B cell (primary cell): ENCODE measurements around the gene GPR89A. TPM values are rescaled to one million over a fixed set of nuclear protein-coding genes. Genes with fewer than 3 reads are reported as not detected.

Source experiments
- ATAC-seq: fragments of 200-7000 bp; cut with Tn5 transposase; one replicate; pipeline ENCODE4 v1.10.0; 2021; ENCODE audit warnings: low read depth, mild to moderate bottlenecking, moderate number of reproducible peaks, moderate library complexity
- CTCF ChIA-PET: fragments of 350-600 bp; sonication (Branson Sonifier 250); formaldehyde crosslinking; loops from one replicate; lab custom pipeline; 2021; ENCODE audit warnings: antibody characterized with exemption, inconsistent platforms; lab: Charles Lee
- POLR2A ChIA-PET: fragments of 350-600 bp; sonication (Branson Sonifier 250); formaldehyde crosslinking; loops from one replicate; lab custom pipeline; 2021; ENCODE audit warnings: antibody characterized with exemption; lab: Charles Lee
- DNase-seq: peaks from one replicate; pipeline ENCODE4 v3.0.0; 2013
- H2AFZ ChIP-seq: 2 replicates; pipeline ENCODE4 v1.6.1; 2012; ENCODE audit warnings: mild to moderate bottlenecking, low read depth, low read length; ENCODE audit not compliant: insufficient read depth, poor library complexity, severe bottlenecking
- H3K27ac ChIP-seq, 2 donors: 1 replicate in 1 of 2; 2 replicates in 1 of 2; pipeline ENCODE4 v1.5.1; 2012 to 2013; ENCODE audit warnings: low read length in 2 of 2, mild to moderate bottlenecking in 2 of 2, moderate library complexity in 1 of 2
- H3K27me3 ChIP-seq, 4 experiments: fragments of 200-600 bp in 1 of 4; sonication (generic) in 1 of 4; replicated peaks in 1 of 4; 1 replicate in 2 of 4; 2 replicates in 2 of 4; pipeline versions ENCODE4 v1.6.1 to v1.7.0; 2013 to 2016; ENCODE audit warnings: low read length in 3 of 4, mild to moderate bottlenecking in 2 of 4, mixed read lengths in 1 of 4, moderate library complexity in 1 of 4; ENCODE audit not compliant: insufficient read depth in 4 of 4, control insufficient read depth in 3 of 4; ENCODE audit errors: control extremely low read depth in 1 of 4
- H3K36me3 ChIP-seq, 2 experiments: replicated peaks in 1 of 2; 1 replicate in 1 of 2; 2 replicates in 1 of 2; pipeline versions ENCODE4 v1.6.1 to v1.7.1; 2013; ENCODE audit warnings: low read length in 1 of 2; ENCODE audit not compliant: insufficient read depth in 2 of 2, control insufficient read depth in 1 of 2; ENCODE audit errors: control extremely low read depth in 1 of 2, extremely low read depth in 1 of 2
- H3K4me1 ChIP-seq, 2 donors: fragments of 200-600 bp in 1 of 2; sonication (generic) in 1 of 2; 1 replicate in 1 of 2; 2 replicates in 1 of 2; pipeline versions ENCODE4 v1.5.1 to v1.6.1; 2013 to 2017; ENCODE audit warnings: low read length in 2 of 2; ENCODE audit not compliant: control insufficient read depth in 2 of 2, insufficient read depth in 2 of 2
- H3K4me2 ChIP-seq: replicated peaks from 2 replicates; pipeline ENCODE3; 2012; ENCODE audit warnings: mild to moderate bottlenecking, low read depth, low read length; ENCODE audit not compliant: poor library complexity, severe bottlenecking
- H3K4me3 ChIP-seq, 5 experiments: fragments of 200-600 bp in 1 of 5; sonication (generic) in 1 of 5; 1 replicate in 3 of 5; 2 replicates in 2 of 5; pipeline versions ENCODE4 v1.5.1 to v1.7.0; 2011 to 2016; ENCODE audit warnings: low read length in 4 of 5, mild to moderate bottlenecking in 4 of 5, low read depth in 2 of 5, control low read depth in 1 of 5, moderate library complexity in 1 of 5; ENCODE audit not compliant: insufficient read depth in 1 of 5; ENCODE audit errors: control extremely low read depth in 1 of 5, extremely low read depth in 1 of 5
- H3K79me2 ChIP-seq: fragments of 200-600 bp; sonication (generic); one replicate; pipeline ENCODE4 v1.6.0; 2016; ENCODE audit warnings: low read length; ENCODE audit not compliant: control insufficient read depth, insufficient read depth
- H3K9ac ChIP-seq: fragments of 200-600 bp; sonication (generic); 2 replicates; pipeline ENCODE4 v1.6.1; 2017; ENCODE audit warnings: mild to moderate bottlenecking, low read length, moderate library complexity
- H3K9me3 ChIP-seq, 3 donors: one replicate each; pipeline versions ENCODE4 v1.6.1 to v1.7.1; 2013; ENCODE audit warnings: low read length in 2 of 3; ENCODE audit not compliant: control insufficient read depth in 2 of 3, insufficient read depth in 1 of 3; ENCODE audit errors: control extremely low read depth in 1 of 3
- H4K20me1 ChIP-seq: 2 replicates; pipeline ENCODE4 v1.6.0; 2012; ENCODE audit warnings: mild to moderate bottlenecking, low read length; ENCODE audit not compliant: insufficient read depth, control insufficient read depth, poor library complexity, severe bottlenecking
- H3K27ac Mint-ChIP-seq: one replicate; pipeline ENCODE4 v1.8.0; 2021; ENCODE audit warnings: mixed read lengths
- H3K27me3 Mint-ChIP-seq: one replicate; pipeline ENCODE4 v1.8.0; 2021; ENCODE audit warnings: mixed read lengths
- H3K4me1 Mint-ChIP-seq: one replicate; pipeline ENCODE4 v1.8.0; 2021; ENCODE audit warnings: mixed read lengths
- H3K4me3 Mint-ChIP-seq: one replicate; pipeline ENCODE4 v1.8.0; 2021; ENCODE audit warnings: mixed read lengths
- H3K9me3 Mint-ChIP-seq: one replicate; pipeline ENCODE4 v1.8.0; 2022; ENCODE audit warnings: mixed read lengths; ENCODE audit not compliant: insufficient read depth
- CTCF ChIP-seq: fragments of 200-600 bp; IDR thresholded peaks from one replicate; pipeline ENCODE4 v1.8.0; 2022; ENCODE audit warnings: antibody characterized with exemption, mild to moderate bottlenecking
- EZH2 ChIP-seq: IDR thresholded peaks from 2 replicates; pipeline ENCODE4 v1.6.1; 2012; ENCODE audit warnings: borderline replicate concordance, low read depth, mild to moderate bottlenecking, moderate library complexity, low read length; ENCODE audit not compliant: insufficient read depth, poor library complexity, severe bottlenecking
- WGBS: methylation state at CpG from one replicate; pipeline ENCODE4 v1.1.5; 2013; ENCODE audit warnings: missing lambda C conversion rate; ENCODE audit not compliant: insufficient coverage; 5-methylcytosine and 5-hydroxymethylcytosine counted together
- intact Hi-C: fragments of 100-400 bp; cut with micrococcal nuclease; formaldehyde crosslinking; loops from one replicate; pipeline ENCODE4 v1.10.0; 2022
- polyA plus RNA-seq: library from polyadenylated mRNA; depleted of rRNA; stranded (reverse); fragments of >200 nt; gene quantifications from 2 replicates; pipeline ENCODE4 v1.2.3, GENCODE V29; 2012
- total RNA-seq, 2 donors: library from RNA; stranded (reverse); fragments of 120-200 nt in 1 of 2; gene quantifications; 1 replicate in 1 of 2; 2 replicates in 1 of 2; pipeline versions ENCODE4 v1.2.3 to v1.2.4, GENCODE V29; 2013 to 2022

GPR89A gene
- total and polyA plus RNA-seq, 2 donors (not counting 1 experiment from before 2014, with no cell fraction given) = 11.4 to 46.8 TPM

- Histone ChIP-seq H3K36me3 (no peaks in the 10 kb centered on the region), H3K4me3 (no peak overlapping the region), H3K79me2 (no peaks in the 10 kb centered on the region), H3K9me3 (no peaks in the 10 kb centered on the region), H3K4me1 (no peaks in the 10 kb centered on the region), H3K9ac (no peak overlapping the region), H3K27ac (no peak overlapping the region), H4K20me1 (no peaks in the 10 kb centered on the region), H3K4me2 (no peak overlapping the region), H2AFZ (no peak overlapping the region), H3K27me3 (no peaks in the 10 kb centered on the region)
- Mint-ChIP-seq H3K4me3 (no peak overlapping the region), H3K27me3 (peaks cover 3% of the 10 kb centered on the region), H3K4me1 (peaks cover 2% of the 10 kb centered on the region), H3K9me3 (no peaks in the 10 kb centered on the region), H3K27ac (no peak overlapping the region)
- intact Hi-C loops = no loop called here
- POLR2A ChIA-PET = no interaction called here
- 100% methylated on average over 1 of the region's 3 CpGs for WGBS
- ATAC-seq (no peak), DNase-seq (no peak)
- CTCF ChIA-PET = no interaction called here
- TF ChIP-seq CTCF = no peak
- no peak for TF ChIP-seq EZH2
Measured at GRCh38 chr1:145696630-145696960, 88.8 kb downstream of the GPR89A start.

GRCh38 chr1:145701306-145701862, 93.6 kb downstream of the GPR89A start:
- no peak overlapping the region for H3K4me3 Mint-ChIP-seq
- H3K27me3 Mint-ChIP-seq = peaks cover 4% of the 10 kb centered on the region
- Histone ChIP-seq H3K79me2 (no peaks in the 10 kb centered on the region), H3K4me1 (no peaks in the 10 kb centered on the region), H4K20me1 (no peaks in the 10 kb centered on the region), H3K36me3 (no peaks in the 10 kb centered on the region), H3K4me3 (no peak overlapping the region), H3K27me3 (no peaks in the 10 kb centered on the region), H3K27ac (no peak overlapping the region), H3K9ac (no peak overlapping the region), H3K4me2 (no peak overlapping the region), H2AFZ (no peak overlapping the region), H3K9me3 (no peaks in the 10 kb centered on the region)
- 100% methylated on average over 1 of the region's 2 CpGs for WGBS
- ATAC-seq = no peak
- no peak for TF ChIP-seq CTCF
- no peak for TF ChIP-seq EZH2
- intact Hi-C loops = no loop called here
- H3K4me1 Mint-ChIP-seq = no peaks in the 10 kb centered on the region
- ChIA-PET POLR2A (no interaction called here), CTCF (no interaction called here)
- no peaks in the 10 kb centered on the region for H3K9me3 Mint-ChIP-seq
- no peak overlapping the region for H3K27ac Mint-ChIP-seq
- DNase-seq = no peak
